HepG2 (cell line): ENCODE results near the gene ASXL1. TPM values are rescaled to one million over a fixed set of nuclear protein-coding genes. Genes with fewer than 3 reads are reported as not detected.

ENCODE experiments used
- ATF4 ChIP-seq, 2 experiments: fragments of 450-650 bp in 1 of 2; sonication (generic) in 1 of 2; formaldehyde crosslinking; IDR thresholded peaks; 2 replicates each; pipeline versions ENCODE4 v1.5.0 to v1.8.0; 2020 to 2022; ENCODE audit warnings: mild to moderate bottlenecking in 1 of 2, missing genetic modification reagents in 1 of 2
- CEBPB ChIP-seq: IDR thresholded peaks from 2 replicates; pipeline ENCODE4 v1.6.1; 2011; ENCODE audit warnings: low read depth, low read length, improper control_type of control experiment, borderline replicate concordance
- HNF1A ChIP-seq, 2 experiments: sonication (generic) in 1 of 2; formaldehyde crosslinking in 1 of 2; IDR thresholded peaks; 2 replicates each; pipeline versions ENCODE4 v1.4.0 to v1.6.1; 2016 to 2020; ENCODE audit warnings: borderline replicate concordance in 1 of 2, low read depth in 1 of 2, mild to moderate bottlenecking in 1 of 2, missing genetic modification reagents in 1 of 2
- MAX ChIP-seq: IDR thresholded peaks from 2 replicates; pipeline ENCODE4 v1.6.1; 2012; ENCODE audit warnings: inconsistent platforms
- MIER2 ChIP-seq: IDR thresholded peaks from 2 replicates; pipeline ENCODE4 v1.6.1; 2016; ENCODE audit warnings: missing biosample characterization, missing genetic modification reagents
- POGZ ChIP-seq: sonication (generic); formaldehyde crosslinking; IDR thresholded peaks from 2 replicates; pipeline ENCODE4 v1.4.0; 2020; ENCODE audit warnings: mild to moderate bottlenecking, missing genetic modification reagents
- RXRB ChIP-seq: IDR thresholded peaks from 2 replicates; pipeline ENCODE4 v1.6.1; 2016; ENCODE audit warnings: borderline replicate concordance, missing genetic modification reagents, missing compliant biosample characterization
- SRF ChIP-seq: IDR thresholded peaks from 2 replicates; pipeline ENCODE4 v1.6.1; 2011; ENCODE audit warnings: mild to moderate bottlenecking, low read depth, low read length, moderate library complexity
- ZBTB43 ChIP-seq: sonication (generic); formaldehyde crosslinking; conservative IDR thresholded peaks from 2 replicates; pipeline ENCODE4 v1.4.0; 2020; ENCODE audit warnings: missing genetic modification reagents
- ZC3H4 ChIP-seq: sonication (generic); formaldehyde crosslinking; IDR thresholded peaks from 2 replicates; pipeline ENCODE4 v1.4.0; 2020; ENCODE audit warnings: missing genetic modification reagents, borderline replicate concordance
- ZEB1 ChIP-seq: IDR thresholded peaks from 2 replicates; pipeline ENCODE4 v1.6.1; 2012; ENCODE audit warnings: mild to moderate bottlenecking, low read depth, inconsistent platforms; ENCODE audit not compliant: insufficient replicate concordance
- ZNF282 ChIP-seq: fragments of 450-650 bp; IDR thresholded peaks from 2 replicates; pipeline ENCODE4 v1.6.1; 2018; ENCODE audit not compliant: partially characterized antibody
- ZNF33A ChIP-seq: sonication (generic); formaldehyde crosslinking; IDR thresholded peaks from 2 replicates; pipeline ENCODE4 v1.5.1; 2020; ENCODE audit warnings: missing genetic modification reagents, mild to moderate bottlenecking, moderate library complexity, borderline replicate concordance
- ZNF44 ChIP-seq: sonication (generic); formaldehyde crosslinking; IDR thresholded peaks from 2 replicates; pipeline ENCODE4 v1.5.1; 2020; ENCODE audit warnings: mild to moderate bottlenecking, missing genetic modification reagents
- ZNF460 ChIP-seq: sonication (generic); formaldehyde crosslinking; IDR thresholded peaks from 2 replicates; pipeline ENCODE4 v1.5.1; 2020; ENCODE audit warnings: missing genetic modification reagents, mild to moderate bottlenecking, borderline replicate concordance
- ZNF609 ChIP-seq: sonication (generic); formaldehyde crosslinking; IDR thresholded peaks from 2 replicates; pipeline ENCODE4 v1.4.0; 2020; ENCODE audit warnings: mild to moderate bottlenecking, missing genetic modification reagents, borderline replicate concordance
- polyA plus RNA-seq, 8 experiments: library from polyadenylated mRNA; depleted of rRNA in 3 of 8; stranded (reverse) in 7 of 8; unstranded in 1 of 8; fragments of >200 nt; fragmentation: Illumina TruSeq in 4 of 8; extraction: Trizol in 4 of 8; gene quantifications; 2 replicates each; pipeline versions ENCODE4 v1.2.1 to v1.2.3, GENCODE V29; 2011 to 2016; ENCODE audit warnings: low read depth in 4 of 8, missing spikeins in 1 of 8, mixed read lengths in 1 of 8; ENCODE audit not compliant: insufficient read depth in 1 of 8
- total RNA-seq, 5 experiments: library from RNA; depleted of rRNA; stranded (reverse); fragments of >200 nt; fragmentation: Illumina TruSeq; extraction: Trizol; gene quantifications; 2 replicates each; pipeline ENCODE4 v1.2.3, GENCODE V29; 2016; ENCODE audit warnings: low read depth in 1 of 5

Gene ASXL1
- total and polyA plus RNA-seq, 2 of the 13 experiments (the other 11 are each of a cell fraction or from before 2014, with no cell fraction given): 62.1 to 74.8 TPM

GRCh38 chr20:32482442-32483261, 124.5 kb downstream of the ASXL1 start (continued):
- peak; percentile 35; the same call in 1 of the 2 replicates for TF ChIP-seq ZBTB43 (CRISPR knock-in tag)
- no peak for TF ChIP-seq HNF1A (IDR thresholded peaks at IDR 0.05; ENCODE audit: low read depth)
- TF ChIP-seq HNF1A (CRISPR knock-in tag; IDR thresholded peaks at IDR 0.05; ENCODE audit: borderline replicate concordance): no peak
- TF ChIP-seq ZC3H4 (CRISPR knock-in tag): no peak
- TF ChIP-seq ZNF609: no peak
- no peak for TF ChIP-seq CEBPB
- 0 out of 2 replicates have a peak, but pooled peaks have one; percentile 20 for TF ChIP-seq RXRB
- TF ChIP-seq ZNF44 (CRISPR knock-in tag): no peak
- TF ChIP-seq ZEB1: no peak
- no peak for TF ChIP-seq ZNF282
- TF ChIP-seq MAX: peak; percentile 64
- TF ChIP-seq ZNF460 (CRISPR knock-in tag): no peak
- no peak for TF ChIP-seq MIER2
- 0 out of 2 replicates have a peak, but pooled peaks have one; percentile 18 for TF ChIP-seq POGZ (CRISPR knock-in tag)
- TF ChIP-seq ZNF33A: no peak
- TF ChIP-seq ATF4 (CRISPR knock-in tag; IDR thresholded peaks at IDR 0.05): no peak
- TF ChIP-seq SRF: no peak
